Esophagus (tissue), 2 donors: ENCODE results near the gene MRGPRE. TPM values are rescaled to one million over a fixed set of nuclear protein-coding genes. Genes with fewer than 3 reads are reported as not detected.

ENCODE experiments used
- H3K27ac ChIP-seq, 2 donors: one replicate each; pipeline ENCODE4 v1.5.1; 2013; ENCODE audit warnings: low read depth in 2 of 2, mild to moderate bottlenecking in 2 of 2, inconsistent platforms in 1 of 2, low read length in 1 of 2, moderate library complexity in 1 of 2
- H3K27me3 ChIP-seq, 2 donors: one replicate each; pipeline ENCODE4 v1.6.1; 2013; ENCODE audit warnings: low read length in 2 of 2, control low read depth in 1 of 2, mild to moderate bottlenecking in 1 of 2; ENCODE audit not compliant: insufficient read depth in 2 of 2, control insufficient read depth in 1 of 2
- H3K36me3 ChIP-seq, 2 donors: one replicate each; pipeline ENCODE4 v1.6.1; 2013; ENCODE audit warnings: low read length in 1 of 2; ENCODE audit not compliant: control insufficient read depth in 2 of 2, insufficient read depth in 2 of 2
- H3K4me1 ChIP-seq, 2 donors: one replicate each; pipeline ENCODE4 v1.6.1; 2013; ENCODE audit warnings: low read length in 1 of 2; ENCODE audit not compliant: control insufficient read depth in 2 of 2, insufficient read depth in 2 of 2
- H3K4me3 ChIP-seq, 2 donors: one replicate each; pipeline ENCODE4 v1.5.1; 2013; ENCODE audit warnings: low read length in 2 of 2, mild to moderate bottlenecking in 2 of 2, low read depth in 1 of 2, moderate library complexity in 1 of 2
- H3K9me3 ChIP-seq, 2 donors: one replicate each; pipeline ENCODE4 v1.6.1; 2013; ENCODE audit warnings: mild to moderate bottlenecking in 2 of 2, low read depth in 1 of 2, low read length in 1 of 2, moderate library complexity in 1 of 2; ENCODE audit not compliant: control insufficient read depth in 2 of 2, insufficient read depth in 1 of 2
- WGBS, 2 donors: extraction: QIAGEN DNeasy Blood & Tissue Kit; methylation state at CpG; one replicate each; pipeline ENCODE4 v1.1.7; 2013; 5-methylcytosine and 5-hydroxymethylcytosine counted together
- polyA plus RNA-seq, 2 donors: library from polyadenylated mRNA; stranded (reverse); fragments of 200-250 nt; gene quantifications; one replicate each; pipeline ENCODE4 v1.2.3, GENCODE V29; 2013
- donor health status: healthy with polysubstance abuse.
- donor health status: Bipolar disorder and iron deficiency.

The MRGPRE gene
- polyA plus RNA-seq, 2 donors, result not detected

GRCh38 chr11:3222003-3222855 is 10.0 kb downstream of the MRGPRE start:
- H3K9me3 ChIP-seq, result no peaks in the 10 kb centered on the region
- 79 to 83% methylated on average over 37 of the region's 37 CpGs for WGBS, 2 donors
- H3K27me3 ChIP-seq, result no peaks in the 10 kb centered on the region
- H3K4me3 ChIP-seq, result no peak overlapping the region
- H3K27ac ChIP-seq, result no peak overlapping the region
- H3K36me3 ChIP-seq, result no peaks in the 10 kb centered on the region
- no peaks in the 10 kb centered on the region for H3K4me1 ChIP-seq

GRCh38 chr11:3221408-3222002 is 10.7 kb downstream of the MRGPRE start:
- Histone ChIP-seq H3K9me3 (no peaks in the 10 kb centered on the region), H3K4me1 (no peaks in the 10 kb centered on the region), H3K27ac (no peak overlapping the region), H3K27me3 (no peaks in the 10 kb centered on the region), H3K4me3 (no peak overlapping the region), H3K36me3 (no peaks in the 10 kb centered on the region)
- WGBS, 2 donors, result 39 to 54% methylated on average over 27 of the region's 27 CpGs

GRCh38 chr11:3220521-3221407 is 11.5 kb downstream of the MRGPRE start:
- no peak overlapping the region for H3K4me3 ChIP-seq
- no peaks in the 10 kb centered on the region for H3K4me1 ChIP-seq
- H3K27ac ChIP-seq, result no peak overlapping the region
- no peaks in the 10 kb centered on the region for H3K9me3 ChIP-seq
- no peaks in the 10 kb centered on the region for H3K36me3 ChIP-seq
- 40 to 47% methylated on average over 21 of the region's 21 CpGs for WGBS, 2 donors
- peaks cover 0 to 4% of the 10 kb centered on the region in 2 donors for H3K27me3 ChIP-seq

- peaks cover 0 to 5% of the 10 kb centered on the region in 2 donors for H3K27me3 ChIP-seq
- no peaks in the 10 kb centered on the region for H3K9me3 ChIP-seq
Measured at GRCh38 chr11:3220101-3220500, 12.1 kb downstream of the MRGPRE start.

GRCh38 chr11:3219281-3219892 is 12.8 kb downstream of the MRGPRE start:
- Histone ChIP-seq H3K36me3 (no peaks in the 10 kb centered on the region), H3K4me3 (no peak overlapping the region)
- WGBS, 2 donors, result 61 to 64% methylated on average over 14 of the region's 14 CpGs

More at GRCh38 chr11:3220101-3220500, 12.1 kb downstream of the MRGPRE start:
- 59 to 64% methylated on average over 9 to 11 of the region's 11 CpGs for WGBS, 2 donors
- Histone ChIP-seq H3K4me3 (no peak overlapping the region), H3K27ac (no peak overlapping the region), H3K4me1 (no peaks in the 10 kb centered on the region), H3K36me3 (no peaks in the 10 kb centered on the region)

GRCh38 chr11:3218483-3219280 is 13.5 kb downstream of the MRGPRE start, which contains the start of gene MRGPRG:
TSS of gene MRGPRG (minus strand) at chr11:3218813. CDS start at chr11:3218813, 0 bp downstream.
- peaks cover 0 to 7% of the 10 kb centered on the region in 2 donors for H3K27me3 ChIP-seq
- H3K9me3 ChIP-seq, result no peaks in the 10 kb centered on the region
- H3K4me1 ChIP-seq, result no peaks in the 10 kb centered on the region
- no peak within 1 kb of the TSS for H3K4me3 ChIP-seq
- 81 to 83% methylated on average over 35 of the region's 35 CpGs for WGBS, 2 donors
- no peaks in the 10 kb centered on the region for H3K36me3 ChIP-seq
- no peak within 1 kb of the TSS for H3K27ac ChIP-seq

More at GRCh38 chr11:3219281-3219892, 12.8 kb downstream of the MRGPRE start:
- Histone ChIP-seq H3K27ac (no peak overlapping the region), H3K27me3 (peaks cover 0 to 6% of the 10 kb centered on the region in 2 donors), H3K9me3 (no peaks in the 10 kb centered on the region), H3K4me1 (no peaks in the 10 kb centered on the region)

GRCh38 chr11:3217818-3218482 is 14.3 kb downstream of the MRGPRE start:
- WGBS, 2 donors, result 88% methylated on average over 48 to 49 of the region's 49 CpGs
- Histone ChIP-seq H3K4me1 (no peaks in the 10 kb centered on the region), H3K9me3 (no peaks in the 10 kb centered on the region), H3K27ac (no peak overlapping the region), H3K4me3 (no peak overlapping the region), H3K27me3 (peaks cover 0 to 7% of the 10 kb centered on the region in 2 donors), H3K36me3 (no peaks in the 10 kb centered on the region)

- Histone ChIP-seq H3K27me3 (peaks cover 0 to 7% of the 10 kb centered on the region in 2 donors), H3K9me3 (peaks cover 0 to 3% of the 10 kb centered on the region in 2 donors), H3K36me3 (no peaks in the 10 kb centered on the region), H3K4me3 (no peak overlapping the region), H3K27ac (no peak overlapping the region), H3K4me1 (no peaks in the 10 kb centered on the region)
- WGBS, 2 donors, result 60 to 67% methylated on average over 11 of the region's 11 CpGs
Measured at GRCh38 chr11:3216027-3216525, 16.1 kb downstream of the MRGPRE start.
